Activated naive CD4-positive, alpha-beta T cell treated with anti-CD3 and anti-CD28 coated beads, Interleukin-2, amount 10 ng/mL, durations not matched to agents 7 days and 5 days (primary cell): ENCODE measurements around the gene HOXD13.

Experiments used
- CTCF ChIA-PET: fragments of 350-600 bp; sonication (Branson Sonifier 250); formaldehyde crosslinking; loops from one replicate; lab custom pipeline; 2021; ENCODE audit warnings: antibody characterized with exemption; lab: Charles Lee
- DNase-seq: peaks from one replicate; pipeline ENCODE4 v3.0.0-alpha.2; 2020
- H3K27ac Mint-ChIP-seq: one replicate; pipeline ENCODE4 v1.8.0; 2021; ENCODE audit warnings: mild to moderate bottlenecking, moderate library complexity, mixed read lengths
- H3K27me3 Mint-ChIP-seq: one replicate; pipeline ENCODE4 v1.8.0; 2021; ENCODE audit warnings: mild to moderate bottlenecking, mixed read lengths
- H3K36me3 Mint-ChIP-seq: one replicate; pipeline ENCODE4 v1.8.0; 2021; ENCODE audit warnings: mixed read lengths
- H3K4me1 Mint-ChIP-seq: one replicate; pipeline ENCODE4 v1.8.0; 2021; ENCODE audit warnings: mixed read lengths
- H3K4me3 Mint-ChIP-seq: one replicate; pipeline ENCODE4 v1.8.0; 2021; ENCODE audit warnings: mild to moderate bottlenecking, moderate library complexity, mixed read lengths
- H3K9me3 Mint-ChIP-seq: one replicate; pipeline ENCODE4 v1.8.0; 2021; ENCODE audit warnings: mixed read lengths

The HOXD13 gene

GRCh38 chr2:176092270-176093144 is at the start of gene HOXD13:
Gene HOXD13 (plus strand): TSS chr2:176092721. CDS start chr2:176092891, 170 bp downstream.
- Mint-ChIP-seq H3K36me3 (peaks cover 8% of the 10 kb centered on the region), H3K4me1 (peaks cover 29% of the 10 kb centered on the region), H3K27ac (peak within 1 kb of the TSS; percentile 78), H3K9me3 (no peaks in the 10 kb centered on the region), H3K27me3 (peaks cover 95% of the 10 kb centered on the region), H3K4me3 (peak within 1 kb of the TSS; percentile 35)
- no peak for DNase-seq
- CTCF ChIA-PET, result no interaction called here

- no peak for DNase-seq
- no peaks in the 10 kb centered on the region for H3K9me3 Mint-ChIP-seq
- peaks cover 13% of the 10 kb centered on the region for H3K27me3 Mint-ChIP-seq
- no peak overlapping the region for H3K4me3 Mint-ChIP-seq
- H3K36me3 Mint-ChIP-seq, result no peaks in the 10 kb centered on the region
- CTCF ChIA-PET, result no interaction called here
- no peaks in the 10 kb centered on the region for H3K4me1 Mint-ChIP-seq
- H3K27ac Mint-ChIP-seq, result no peak overlapping the region
Measured at GRCh38 chr2:176056406-176056805, 36.1 kb upstream of the HOXD13 start.

GRCh38 chr2:176063958-176064357 is 28.6 kb upstream of the HOXD13 start:
- H3K36me3 Mint-ChIP-seq, result no peaks in the 10 kb centered on the region
- H3K27ac Mint-ChIP-seq, result no peak overlapping the region
- no peak for DNase-seq
- CTCF ChIA-PET, result no interaction called here
- peaks cover 45% of the 10 kb centered on the region for H3K27me3 Mint-ChIP-seq
- H3K4me3 Mint-ChIP-seq, result no peak overlapping the region
- H3K9me3 Mint-ChIP-seq, result no peaks in the 10 kb centered on the region
- H3K4me1 Mint-ChIP-seq, result no peaks in the 10 kb centered on the region

GRCh38 chr2:176066645-176067588 is 25.6 kb upstream of the HOXD13 start:
- no peaks in the 10 kb centered on the region for H3K9me3 Mint-ChIP-seq
- H3K27me3 Mint-ChIP-seq, result peaks cover 70% of the 10 kb centered on the region
- no peak overlapping the region for H3K27ac Mint-ChIP-seq

GRCh38 chr2:176067589-176068418 is 24.7 kb upstream of the HOXD13 start:
- CTCF ChIA-PET, result no interaction called here
- Mint-ChIP-seq H3K4me1 (no peaks in the 10 kb centered on the region), H3K4me3 (no peak overlapping the region), H3K27ac (no peak overlapping the region), H3K9me3 (no peaks in the 10 kb centered on the region), H3K36me3 (no peaks in the 10 kb centered on the region), H3K27me3 (peaks cover 79% of the 10 kb centered on the region)
- DNase-seq, result no peak

More at GRCh38 chr2:176066645-176067588, 25.6 kb upstream of the HOXD13 start:
- Mint-ChIP-seq H3K4me3 (no peak overlapping the region), H3K36me3 (no peaks in the 10 kb centered on the region), H3K4me1 (no peaks in the 10 kb centered on the region)
- no peak for DNase-seq
- CTCF ChIA-PET, result no interaction called here

- H3K27me3 Mint-ChIP-seq, result peaks cover 86% of the 10 kb centered on the region
- CTCF ChIA-PET, result no interaction called here
- no peaks in the 10 kb centered on the region for H3K36me3 Mint-ChIP-seq
- no peak overlapping the region for H3K4me3 Mint-ChIP-seq
- H3K4me1 Mint-ChIP-seq, result no peaks in the 10 kb centered on the region
- no peak for DNase-seq
- H3K27ac Mint-ChIP-seq, result no peak overlapping the region
- no peaks in the 10 kb centered on the region for H3K9me3 Mint-ChIP-seq
Measured at GRCh38 chr2:176068419-176068832, 24.1 kb upstream of the HOXD13 start.

- H3K9me3 Mint-ChIP-seq, result no peaks in the 10 kb centered on the region
- H3K4me3 Mint-ChIP-seq, result no peak overlapping the region
- H3K36me3 Mint-ChIP-seq, result no peaks in the 10 kb centered on the region
- H3K27ac Mint-ChIP-seq, result no peak overlapping the region
- no peaks in the 10 kb centered on the region for H3K4me1 Mint-ChIP-seq
- CTCF ChIA-PET, result interaction anchor here (1.0 to 1.1 kb wide), 2 partner anchors 48 to 382 kb away, joined by 3 read pairs; no protein-coding TSS in a partner anchor
- no peak for DNase-seq
- H3K27me3 Mint-ChIP-seq, result peaks cover 97% of the 10 kb centered on the region
Measured at GRCh38 chr2:176071330-176072291, 20.9 kb upstream of the HOXD13 start.

GRCh38 chr2:176072292-176072669 is 20.2 kb upstream of the HOXD13 start:
- no peak for DNase-seq
- Mint-ChIP-seq H3K27ac (no peak overlapping the region), H3K27me3 (peaks cover 93% of the 10 kb centered on the region), H3K9me3 (no peaks in the 10 kb centered on the region), H3K4me1 (no peaks in the 10 kb centered on the region), H3K36me3 (no peaks in the 10 kb centered on the region), H3K4me3 (no peak overlapping the region)
- CTCF ChIA-PET, result interaction anchor here (1.1 kb wide), 1 partner anchor 48 kb away, joined by 3 read pairs; no protein-coding TSS in a partner anchor

- H3K27ac Mint-ChIP-seq, result no peak overlapping the region
- CTCF ChIA-PET, result no interaction called here
- DNase-seq, result no peak
- no peaks in the 10 kb centered on the region for H3K9me3 Mint-ChIP-seq
- H3K36me3 Mint-ChIP-seq, result no peaks in the 10 kb centered on the region
- no peaks in the 10 kb centered on the region for H3K4me1 Mint-ChIP-seq
- H3K4me3 Mint-ChIP-seq, result no peak overlapping the region
- peaks cover 84% of the 10 kb centered on the region for H3K27me3 Mint-ChIP-seq
Measured at GRCh38 chr2:176072951-176073904, 19.3 kb upstream of the HOXD13 start.

GRCh38 chr2:176074919-176075425 is 17.5 kb upstream of the HOXD13 start:
- no peak for DNase-seq
- H3K36me3 Mint-ChIP-seq, result peaks cover 6% of the 10 kb centered on the region
- H3K4me3 Mint-ChIP-seq, result no peak overlapping the region
- peaks cover 84% of the 10 kb centered on the region for H3K27me3 Mint-ChIP-seq
- peaks cover 11% of the 10 kb centered on the region for H3K9me3 Mint-ChIP-seq
- peaks cover 7% of the 10 kb centered on the region for H3K4me1 Mint-ChIP-seq
- H3K27ac Mint-ChIP-seq, result no peak overlapping the region
- CTCF ChIA-PET, result interaction anchor here (0.6 kb wide), 1 partner anchor 40 kb away, joined by 3 read pairs; no protein-coding TSS in a partner anchor

GRCh38 chr2:176075481-176075880 is 17.0 kb upstream of the HOXD13 start:
- Mint-ChIP-seq H3K9me3 (peaks cover 11% of the 10 kb centered on the region), H3K36me3 (peaks cover 6% of the 10 kb centered on the region), H3K4me3 (no peak overlapping the region), H3K27ac (no peak overlapping the region), H3K4me1 (peaks cover 7% of the 10 kb centered on the region), H3K27me3 (peaks cover 83% of the 10 kb centered on the region)
- CTCF ChIA-PET, result interaction anchor here (0.6 kb wide), 1 partner anchor 39 kb away, joined by 3 read pairs; no protein-coding TSS in a partner anchor
- no peak for DNase-seq

- peaks cover 83% of the 10 kb centered on the region for H3K27me3 Mint-ChIP-seq
- H3K4me1 Mint-ChIP-seq, result peaks cover 7% of the 10 kb centered on the region
- no peak overlapping the region for H3K4me3 Mint-ChIP-seq
- no peak overlapping the region for H3K27ac Mint-ChIP-seq
- H3K36me3 Mint-ChIP-seq, result peaks cover 8% of the 10 kb centered on the region
- peaks cover 13% of the 10 kb centered on the region for H3K9me3 Mint-ChIP-seq
- CTCF ChIA-PET, result interaction anchor here (1.1 kb wide), 1 partner anchor 65 kb away, joined by 3 read pairs; no protein-coding TSS in a partner anchor
- no peak for DNase-seq
Measured at GRCh38 chr2:176076063-176076462, 16.5 kb upstream of the HOXD13 start.
